Measurements from ENCODE around the gene PPP2R3B. TPM values are rescaled to one million over a fixed set of nuclear protein-coding genes. Genes with fewer than 3 reads are reported as not detected.

The PPP2R3B gene
- polyA plus RNA-seq, 4 donors, result 16.8 to 33.2 (median 22.1) TPM

Other genes starting within 250 kb of the PPP2R3B start
- 10 to 100 TPM; 18.6 to 26.3 (median 21.0) TPM for gene PLCXD1, start 105.5 kb downstream of the PPP2R3B start, polyA plus RNA-seq (ENCODE audit: insufficient read length in 4 of 4)
- 10 to 100 TPM; 42.0 to 55.1 (median 45.0) TPM for gene GTPBP6, start 68.1 kb downstream of the PPP2R3B start, polyA plus RNA-seq (ENCODE audit: insufficient read length in 4 of 4)
- under 1 TPM in 2 of 4 donors, not detected in 2; 0.08 to 0.09 TPM for gene SHOX, start 243.9 kb upstream of the PPP2R3B start, polyA plus RNA-seq (ENCODE audit: insufficient read length in 4 of 4)